Stimulated activated CD8-positive, alpha-beta memory T cell treated with anti-CD3 and anti-CD28 coated beads, Interleukin-12 subunit alpha, Interleukin-12 subunit beta, amount 100 ng/mL, for 4 hours (primary cell): ENCODE measurements around the gene ALK.

ENCODE experiments used
- DNase-seq: peaks from one replicate; pipeline ENCODE4 v3.0.0-alpha.2; 2020; ENCODE audit warnings: low read depth

The ALK gene

GRCh38 chr2:29787473-29788465 lies 133.6 kb downstream of the ALK start:
- DNase-seq: no peak

GRCh38 chr2:29786361-29786760 lies 135.0 kb downstream of the ALK start:
- no peak for DNase-seq

GRCh38 chr2:29783666-29784065 lies 137.7 kb downstream of the ALK start:
- no peak for DNase-seq

- DNase-seq: no peak
Measured at GRCh38 chr2:29782549-29783458, 138.6 kb downstream of the ALK start.

GRCh38 chr2:29782087-29782486 lies 139.3 kb downstream of the ALK start:
- DNase-seq: no peak

- DNase-seq: no peak
Measured at GRCh38 chr2:29780906-29781305, 140.5 kb downstream of the ALK start.

- DNase-seq: no peak
Measured at GRCh38 chr2:29777161-29777560, 144.2 kb downstream of the ALK start.

- DNase-seq: no peak
Measured at GRCh38 chr2:29776406-29776805, 145.0 kb downstream of the ALK start.

- no peak for DNase-seq
Measured at GRCh38 chr2:29775937-29776336, 145.4 kb downstream of the ALK start.

GRCh38 chr2:29774624-29775023 lies 146.8 kb downstream of the ALK start:
- no peak for DNase-seq

- no peak for DNase-seq
Measured at GRCh38 chr2:29770846-29771245, 150.5 kb downstream of the ALK start.

- no peak for DNase-seq
Measured at GRCh38 chr2:29769847-29770246, 151.5 kb downstream of the ALK start.

GRCh38 chr2:29767606-29768335 lies 153.6 kb downstream of the ALK start:
- no peak for DNase-seq

- DNase-seq: no peak
Measured at GRCh38 chr2:29766191-29766590, 155.2 kb downstream of the ALK start.

GRCh38 chr2:29765721-29766120 lies 155.7 kb downstream of the ALK start:
- DNase-seq: no peak

- DNase-seq: no peak
Measured at GRCh38 chr2:29763371-29763770, 158.0 kb downstream of the ALK start.

GRCh38 chr2:29762239-29762638 lies 159.1 kb downstream of the ALK start:
- no peak for DNase-seq

- no peak for DNase-seq
Measured at GRCh38 chr2:29761278-29761677, 160.1 kb downstream of the ALK start.

GRCh38 chr2:29760008-29760407 lies 161.4 kb downstream of the ALK start:
- no peak for DNase-seq

GRCh38 chr2:29759360-29759759 lies 162.0 kb downstream of the ALK start:
- DNase-seq: no peak

- no peak for DNase-seq
Measured at GRCh38 chr2:29755829-29756228, 165.6 kb downstream of the ALK start.

GRCh38 chr2:29755233-29755632 lies 166.2 kb downstream of the ALK start:
- no peak for DNase-seq
